H1 (cell line): ENCODE data around the gene VSNL1.

Experiments used
- SRF ChIP-seq: IDR thresholded peaks from 2 replicates; pipeline ENCODE4 v1.6.1; 2011; ENCODE audit warnings: mild to moderate bottlenecking, low read depth, low read length, moderate library complexity
- TF ChIP-seq, protein P1 (sequence below), 3 experiments: IDR thresholded peaks; 1 replicate in 2 of 3; 2 replicates in 1 of 3; pipeline versions ENCODE4 v1.5.1 to v1.6.1; 2011; ENCODE audit warnings: low read length in 3 of 3, mild to moderate bottlenecking in 3 of 3, inconsistent platforms in 2 of 3, low read depth in 1 of 3, moderate library complexity in 1 of 3; ENCODE audit not compliant: insufficient read depth in 1 of 3; ENCODE audit errors: control extremely low read depth in 1 of 3
- TF ChIP-seq, protein P2 (sequence below): IDR thresholded peaks from 2 replicates; pipeline ENCODE4 v1.6.1; 2012; ENCODE audit warnings: low read length, inconsistent platforms

DNA sequence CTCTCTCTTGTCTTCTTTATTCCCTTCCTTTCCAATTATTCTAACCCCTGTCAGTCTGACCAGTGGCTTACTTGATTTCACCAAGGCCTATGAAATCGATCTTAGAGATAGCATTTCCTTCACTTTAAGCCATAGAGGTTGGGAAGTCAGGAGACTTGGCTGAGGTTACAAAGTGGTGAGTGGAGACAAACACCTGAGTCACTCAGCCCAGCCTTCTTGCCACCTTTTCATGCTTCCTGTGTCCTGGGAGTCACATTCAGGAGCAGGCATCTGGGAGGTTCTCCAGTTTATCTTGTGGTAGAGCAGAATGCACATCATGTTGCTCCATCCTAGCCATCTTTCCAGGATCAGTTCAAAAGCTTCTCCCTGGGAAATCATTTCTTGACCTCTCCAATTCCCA, 59.1 kb downstream of the VSNL1 start:
- TF ChIP-seq, protein P1, sequence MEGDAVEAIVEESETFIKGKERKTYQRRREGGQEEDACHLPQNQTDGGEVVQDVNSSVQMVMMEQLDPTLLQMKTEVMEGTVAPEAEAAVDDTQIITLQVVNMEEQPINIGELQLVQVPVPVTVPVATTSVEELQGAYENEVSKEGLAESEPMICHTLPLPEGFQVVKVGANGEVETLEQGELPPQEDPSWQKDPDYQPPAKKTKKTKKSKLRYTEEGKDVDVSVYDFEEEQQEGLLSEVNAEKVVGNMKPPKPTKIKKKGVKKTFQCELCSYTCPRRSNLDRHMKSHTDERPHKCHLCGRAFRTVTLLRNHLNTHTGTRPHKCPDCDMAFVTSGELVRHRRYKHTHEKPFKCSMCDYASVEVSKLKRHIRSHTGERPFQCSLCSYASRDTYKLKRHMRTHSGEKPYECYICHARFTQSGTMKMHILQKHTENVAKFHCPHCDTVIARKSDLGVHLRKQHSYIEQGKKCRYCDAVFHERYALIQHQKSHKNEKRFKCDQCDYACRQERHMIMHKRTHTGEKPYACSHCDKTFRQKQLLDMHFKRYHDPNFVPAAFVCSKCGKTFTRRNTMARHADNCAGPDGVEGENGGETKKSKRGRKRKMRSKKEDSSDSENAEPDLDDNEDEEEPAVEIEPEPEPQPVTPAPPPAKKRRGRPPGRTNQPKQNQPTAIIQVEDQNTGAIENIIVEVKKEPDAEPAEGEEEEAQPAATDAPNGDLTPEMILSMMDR (IDR thresholded peaks at IDR 0.05; ENCODE audit: control extremely low read depth in 1 of 3, insufficient read depth in 1 of 3, low read depth in 1 of 3, low read length in 3 of 3): no peak
- TF ChIP-seq SRF: no peak
- TF ChIP-seq, protein P2, sequence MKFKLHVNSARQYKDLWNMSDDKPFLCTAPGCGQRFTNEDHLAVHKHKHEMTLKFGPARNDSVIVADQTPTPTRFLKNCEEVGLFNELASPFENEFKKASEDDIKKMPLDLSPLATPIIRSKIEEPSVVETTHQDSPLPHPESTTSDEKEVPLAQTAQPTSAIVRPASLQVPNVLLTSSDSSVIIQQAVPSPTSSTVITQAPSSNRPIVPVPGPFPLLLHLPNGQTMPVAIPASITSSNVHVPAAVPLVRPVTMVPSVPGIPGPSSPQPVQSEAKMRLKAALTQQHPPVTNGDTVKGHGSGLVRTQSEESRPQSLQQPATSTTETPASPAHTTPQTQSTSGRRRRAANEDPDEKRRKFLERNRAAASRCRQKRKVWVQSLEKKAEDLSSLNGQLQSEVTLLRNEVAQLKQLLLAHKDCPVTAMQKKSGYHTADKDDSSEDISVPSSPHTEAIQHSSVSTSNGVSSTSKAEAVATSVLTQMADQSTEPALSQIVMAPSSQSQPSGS: no peak
